HepG2 (cell line): ENCODE measurements around the gene OAT. TPM values are rescaled to one million over a fixed set of nuclear protein-coding genes. Genes with fewer than 3 reads are reported as not detected.

Source experiments
- AKNA ChIP-seq: sonication (generic); formaldehyde crosslinking; IDR thresholded peaks from 2 replicates; pipeline ENCODE4 v1.4.0; 2020; ENCODE audit warnings: missing genetic modification reagents, borderline replicate concordance
- CHCHD3 ChIP-seq: sonication (generic); formaldehyde crosslinking; IDR thresholded peaks from 2 replicates; pipeline ENCODE4 v1.8.0; 2022; ENCODE audit warnings: mild to moderate bottlenecking, missing genetic modification reagents, moderate library complexity
- KDM3A ChIP-seq: IDR thresholded peaks from 2 replicates; pipeline ENCODE4 v1.6.1; 2018; ENCODE audit warnings: low read depth, missing compliant biosample characterization
- MEIS1 ChIP-seq: sonication (generic); formaldehyde crosslinking; IDR thresholded peaks from 2 replicates; pipeline ENCODE4 v1.9.0; 2021; ENCODE audit warnings: mild to moderate bottlenecking, missing genetic modification reagents, moderate library complexity, borderline replicate concordance
- NR0B2 ChIP-seq: sonication (generic); formaldehyde crosslinking; IDR thresholded peaks from 2 replicates; pipeline ENCODE4 v1.4.0; 2020; ENCODE audit warnings: mild to moderate bottlenecking, missing genetic modification reagents
- PTBP1 ChIP-seq: fragments of 200-400 bp; formaldehyde crosslinking; IDR thresholded peaks from 2 replicates; pipeline ENCODE4 v1.6.1; 2018; ENCODE audit warnings: low read length, low read depth; ENCODE audit not compliant: poor library complexity, severe bottlenecking
- REPIN1 ChIP-seq: sonication (generic); formaldehyde crosslinking; IDR thresholded peaks from 2 replicates; pipeline ENCODE4 v1.8.0; 2022; ENCODE audit warnings: missing genetic modification reagents, low read depth, mild to moderate bottlenecking, borderline replicate concordance
- RXRA ChIP-seq: sonication (generic); formaldehyde crosslinking; IDR thresholded peaks from 2 replicates; pipeline ENCODE4 v1.5.1; 2020; ENCODE audit warnings: missing genetic modification reagents
- SMAD1 ChIP-seq: sonication (generic); formaldehyde crosslinking; IDR thresholded peaks from 2 replicates; pipeline ENCODE4 v1.4.0; 2020; ENCODE audit warnings: missing genetic modification reagents, low read depth, mild to moderate bottlenecking, borderline replicate concordance
- SMYD3 ChIP-seq: sonication (generic); formaldehyde crosslinking; IDR thresholded peaks from 2 replicates; pipeline ENCODE4 v1.8.1; 2023; ENCODE audit warnings: mild to moderate bottlenecking, missing genetic modification reagents
- ZMYM4 ChIP-seq: sonication (generic); formaldehyde crosslinking; IDR thresholded peaks from 2 replicates; pipeline ENCODE4 v1.8.1; 2023; ENCODE audit warnings: mild to moderate bottlenecking, missing genetic modification reagents
- ZNF333 ChIP-seq: sonication (generic); formaldehyde crosslinking; IDR thresholded peaks from 2 replicates; pipeline ENCODE4 v1.4.0; 2020; ENCODE audit warnings: mild to moderate bottlenecking, missing genetic modification reagents, borderline replicate concordance
- ZNF451 ChIP-seq: sonication (generic); formaldehyde crosslinking; IDR thresholded peaks from 2 replicates; pipeline ENCODE4 v1.5.0; 2020; ENCODE audit warnings: mild to moderate bottlenecking, missing genetic modification reagents
- ZNF572 ChIP-seq: sonication (generic); formaldehyde crosslinking; IDR thresholded peaks from 2 replicates; pipeline ENCODE4 v1.5.1; 2020; ENCODE audit warnings: mild to moderate bottlenecking, missing genetic modification reagents
- ZNF816 ChIP-seq: sonication (generic); formaldehyde crosslinking; IDR thresholded peaks from 2 replicates; pipeline ENCODE4 v1.8.0; 2022; ENCODE audit warnings: missing genetic modification reagents, mild to moderate bottlenecking, borderline replicate concordance
- ZSCAN31 ChIP-seq: sonication (generic); formaldehyde crosslinking; IDR thresholded peaks from 2 replicates; pipeline ENCODE4 v1.5.0; 2020; ENCODE audit warnings: low read depth, mild to moderate bottlenecking, missing genetic modification reagents
- polyA plus RNA-seq, 8 experiments: library from polyadenylated mRNA; depleted of rRNA in 3 of 8; stranded (reverse) in 7 of 8; unstranded in 1 of 8; fragments of >200 nt; fragmentation: Illumina TruSeq in 4 of 8; extraction: Trizol in 4 of 8; gene quantifications; 2 replicates each; pipeline versions ENCODE4 v1.2.1 to v1.2.3, GENCODE V29; 2011 to 2016; ENCODE audit warnings: low read depth in 4 of 8, missing spikeins in 1 of 8, mixed read lengths in 1 of 8; ENCODE audit not compliant: insufficient read depth in 1 of 8
- total RNA-seq, 5 experiments: library from RNA; depleted of rRNA; stranded (reverse); fragments of >200 nt; fragmentation: Illumina TruSeq; extraction: Trizol; gene quantifications; 2 replicates each; pipeline ENCODE4 v1.2.3, GENCODE V29; 2016; ENCODE audit warnings: low read depth in 1 of 5
- TF ChIP-seq, protein P1 (sequence below): sonication (generic); formaldehyde crosslinking; IDR thresholded peaks from 2 replicates; pipeline ENCODE4 v1.4.0; 2020; ENCODE audit warnings: missing genetic modification reagents, borderline replicate concordance
- TF ChIP-seq, protein P2 (sequence below): fragments of 450-650 bp; IDR thresholded peaks from 2 replicates; pipeline ENCODE4 v1.6.1; 2017
- TF ChIP-seq, protein P3 (sequence below): sonication (generic); formaldehyde crosslinking; IDR thresholded peaks from 2 replicates; pipeline ENCODE4 v1.5.1; 2020; ENCODE audit warnings: missing genetic modification reagents, mild to moderate bottlenecking, borderline replicate concordance

Gene OAT
- total and polyA plus RNA-seq, 2 of the 13 experiments (the other 11 are each of a cell fraction or from before 2014, with no cell fraction given), result 87.8 to 96.7 TPM

- TF ChIP-seq AKNA (CRISPR knock-in tag), result no peak
- TF ChIP-seq, protein P1, sequence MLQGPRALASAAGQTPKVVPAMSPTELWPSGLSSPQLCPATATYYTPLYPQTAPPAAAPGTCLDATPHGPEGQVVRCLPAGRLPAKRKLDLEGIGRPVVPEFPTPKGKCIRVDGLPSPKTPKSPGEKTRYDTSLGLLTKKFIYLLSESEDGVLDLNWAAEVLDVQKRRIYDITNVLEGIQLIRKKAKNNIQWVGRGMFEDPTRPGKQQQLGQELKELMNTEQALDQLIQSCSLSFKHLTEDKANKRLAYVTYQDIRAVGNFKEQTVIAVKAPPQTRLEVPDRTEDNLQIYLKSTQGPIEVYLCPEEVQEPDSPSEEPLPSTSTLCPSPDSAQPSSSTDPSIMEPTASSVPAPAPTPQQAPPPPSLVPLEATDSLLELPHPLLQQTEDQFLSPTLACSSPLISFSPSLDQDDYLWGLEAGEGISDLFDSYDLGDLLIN (CRISPR knock-in tag), result no peak
- TF ChIP-seq ZNF451 (CRISPR knock-in tag), result peak; percentile 50; the same call in 1 of the 2 replicates
- no peak for TF ChIP-seq KDM3A (CRISPR knock-in tag)
- TF ChIP-seq ZNF572 (CRISPR knock-in tag), result 0 out of 2 replicates have a peak, but pooled peaks have one; percentile 25
- no peak for TF ChIP-seq MEIS1 (CRISPR knock-in tag)
- TF ChIP-seq, protein P2, sequence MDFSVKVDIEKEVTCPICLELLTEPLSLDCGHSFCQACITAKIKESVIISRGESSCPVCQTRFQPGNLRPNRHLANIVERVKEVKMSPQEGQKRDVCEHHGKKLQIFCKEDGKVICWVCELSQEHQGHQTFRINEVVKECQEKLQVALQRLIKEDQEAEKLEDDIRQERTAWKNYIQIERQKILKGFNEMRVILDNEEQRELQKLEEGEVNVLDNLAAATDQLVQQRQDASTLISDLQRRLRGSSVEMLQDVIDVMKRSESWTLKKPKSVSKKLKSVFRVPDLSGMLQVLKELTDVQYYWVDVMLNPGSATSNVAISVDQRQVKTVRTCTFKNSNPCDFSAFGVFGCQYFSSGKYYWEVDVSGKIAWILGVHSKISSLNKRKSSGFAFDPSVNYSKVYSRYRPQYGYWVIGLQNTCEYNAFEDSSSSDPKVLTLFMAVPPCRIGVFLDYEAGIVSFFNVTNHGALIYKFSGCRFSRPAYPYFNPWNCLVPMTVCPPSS, result no peak
- TF ChIP-seq, protein P3, sequence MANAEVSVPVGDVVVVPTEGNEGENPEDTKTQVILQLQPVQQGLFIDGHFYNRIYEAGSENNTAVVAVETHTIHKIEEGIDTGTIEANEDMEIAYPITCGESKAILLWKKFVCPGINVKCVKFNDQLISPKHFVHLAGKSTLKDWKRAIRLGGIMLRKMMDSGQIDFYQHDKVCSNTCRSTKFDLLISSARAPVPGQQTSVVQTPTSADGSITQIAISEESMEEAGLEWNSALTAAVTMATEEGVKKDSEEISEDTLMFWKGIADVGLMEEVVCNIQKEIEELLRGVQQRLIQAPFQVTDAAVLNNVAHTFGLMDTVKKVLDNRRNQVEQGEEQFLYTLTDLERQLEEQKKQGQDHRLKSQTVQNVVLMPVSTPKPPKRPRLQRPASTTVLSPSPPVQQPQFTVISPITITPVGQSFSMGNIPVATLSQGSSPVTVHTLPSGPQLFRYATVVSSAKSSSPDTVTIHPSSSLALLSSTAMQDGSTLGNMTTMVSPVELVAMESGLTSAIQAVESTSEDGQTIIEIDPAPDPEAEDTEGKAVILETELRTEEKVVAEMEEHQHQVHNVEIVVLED, result peak; percentile 92
- no peak for TF ChIP-seq SMYD3 (CRISPR knock-in tag)
- TF ChIP-seq NR0B2, result peak; percentile 23; the same call in 1 of the 2 replicates
- TF ChIP-seq PTBP1, result no peak
- TF ChIP-seq ZSCAN31 (CRISPR knock-in tag), result no peak
- TF ChIP-seq RXRA (CRISPR knock-in tag), result peak; percentile 55
- TF ChIP-seq ZMYM4 (CRISPR knock-in tag), result peak; percentile 50; the same call in 1 of the 2 replicates
- no peak for TF ChIP-seq REPIN1 (CRISPR knock-in tag)
- no peak for TF ChIP-seq CHCHD3 (CRISPR knock-in tag)
- no peak; the same call in 1 of the 2 replicates for TF ChIP-seq ZNF333 (CRISPR knock-in tag)
- no peak for TF ChIP-seq ZNF816 (CRISPR knock-in tag)
- no peak for TF ChIP-seq SMAD1 (CRISPR knock-in tag)
These were observed 43.1 kb upstream of the OAT start, which contains the start of gene LHPP (continued) for GRCh38 chr10:124461642-124462347.
